Activated CD4-positive, alpha-beta T cell treated with anti-CD3 and anti-CD28 coated beads, Interleukin-2, amount 10 ng/mL, durations not matched to agents 24 days and 14 days (primary cell): ENCODE data around the gene CDC25C. TPM values are rescaled to one million over a fixed set of nuclear protein-coding genes. Genes with fewer than 3 reads are reported as not detected.
"Not testable (repeated sequence)": the region's sequence is repeated elsewhere in the genome, so short reads cannot be mapped to it uniquely, and the experiment has no call there.

Experiments
- DNase-seq: peaks from one replicate; pipeline ENCODE4 v3.0.0; 2022
- H3K27ac Mint-ChIP-seq: one replicate; pipeline ENCODE4 v1.8.0; 2022; ENCODE audit warnings: mild to moderate bottlenecking, mixed read lengths
- H3K27me3 Mint-ChIP-seq: one replicate; pipeline ENCODE4 v1.8.0; 2022; ENCODE audit warnings: mixed read lengths
- H3K36me3 Mint-ChIP-seq: one replicate; pipeline ENCODE4 v1.8.0; 2022; ENCODE audit warnings: low read depth, mild to moderate bottlenecking, mixed read lengths
- H3K4me1 Mint-ChIP-seq: one replicate; pipeline ENCODE4 v1.8.0; 2021; ENCODE audit warnings: mixed read lengths
- H3K4me3 Mint-ChIP-seq: one replicate; pipeline ENCODE4 v1.8.0; 2022; ENCODE audit warnings: mild to moderate bottlenecking, moderate library complexity, mixed read lengths
- H3K9me3 Mint-ChIP-seq: one replicate; pipeline ENCODE4 v1.8.0; 2021; ENCODE audit warnings: mixed read lengths
- intact Hi-C: fragments of 100-400 bp; cut with micrococcal nuclease; formaldehyde crosslinking; loops from one replicate; pipeline ENCODE4 v1.15.1; 2023
- total RNA-seq: library from RNA; stranded (reverse); gene quantifications from 2 replicates; pipeline ENCODE4 v1.2.3, GENCODE V29; 2022

Gene CDC25C
- total RNA-seq, 1 donor from 2014 or later, result 7.9 TPM

GRCh38 chr5:138252944-138253343 lies 78.7 kb downstream of the CDC25C start:
- no peaks in the 10 kb centered on the region for H3K36me3 Mint-ChIP-seq

DNA sequence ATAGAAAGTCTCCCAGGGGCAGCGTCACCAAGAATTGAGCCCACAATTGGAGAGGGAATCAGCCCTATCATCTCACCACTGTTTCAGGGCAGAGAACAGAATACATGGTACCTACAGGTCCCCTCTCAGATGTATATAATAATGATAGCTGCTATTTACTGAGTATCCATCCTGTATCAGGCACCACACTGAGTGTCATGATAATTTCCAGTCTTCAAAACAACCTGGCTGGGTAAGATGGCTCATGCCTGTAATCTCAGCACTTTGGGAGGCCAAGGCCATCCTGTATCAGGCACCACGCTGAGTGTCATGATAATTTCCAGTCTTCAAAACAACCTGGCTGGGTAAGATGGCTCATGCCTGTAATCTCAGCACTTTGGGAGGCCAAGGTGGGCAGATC lies 83.8 kb downstream of the CDC25C start:
- H3K4me3 Mint-ChIP-seq, H3K27ac Mint-ChIP-seq, intact Hi-C loops, H3K9me3 Mint-ChIP-seq, H3K4me1 Mint-ChIP-seq, H3K36me3 Mint-ChIP-seq, DNase-seq: not testable (repeated sequence)
- H3K27me3 Mint-ChIP-seq, result peaks cover 22% of the 10 kb centered on the region

More at GRCh38 chr5:138252944-138253343, 78.7 kb downstream of the CDC25C start:
- no peak for DNase-seq
- intact Hi-C loops, result no loop called here
- H3K4me3 Mint-ChIP-seq, result no peak overlapping the region
- peaks cover 7% of the 10 kb centered on the region for H3K27me3 Mint-ChIP-seq
- H3K9me3 Mint-ChIP-seq, result no peaks in the 10 kb centered on the region
- H3K27ac Mint-ChIP-seq, result no peak overlapping the region
- H3K4me1 Mint-ChIP-seq, result no peaks in the 10 kb centered on the region

DNA sequence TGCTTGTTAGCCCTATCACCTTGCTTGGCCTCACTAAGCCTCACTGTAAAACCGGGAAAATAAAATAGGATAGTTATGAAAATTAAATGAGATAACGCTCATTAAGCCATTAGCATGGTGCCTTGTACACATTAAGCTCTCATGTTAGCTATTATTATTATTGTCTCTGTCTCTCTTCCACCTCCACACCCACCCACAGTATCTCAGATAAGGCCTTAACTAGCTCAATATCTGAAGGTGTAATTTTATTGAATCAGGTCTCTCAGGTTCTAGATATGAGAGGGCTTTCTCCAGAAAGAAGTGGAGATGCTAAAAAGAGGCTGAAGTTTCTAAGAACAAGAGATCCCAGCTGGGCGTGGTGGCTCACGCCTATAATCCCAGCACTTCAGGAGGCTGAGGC lies 84.8 kb downstream of the CDC25C start:
- no peaks in the 10 kb centered on the region for H3K9me3 Mint-ChIP-seq
- no peaks in the 10 kb centered on the region for H3K4me1 Mint-ChIP-seq
- DNase-seq, result no peak
- no peaks in the 10 kb centered on the region for H3K36me3 Mint-ChIP-seq
- no peak overlapping the region for H3K4me3 Mint-ChIP-seq
- H3K27me3 Mint-ChIP-seq, result peaks cover 31% of the 10 kb centered on the region
- H3K27ac Mint-ChIP-seq, result no peak overlapping the region
- intact Hi-C loops, result no loop called here

DNA sequence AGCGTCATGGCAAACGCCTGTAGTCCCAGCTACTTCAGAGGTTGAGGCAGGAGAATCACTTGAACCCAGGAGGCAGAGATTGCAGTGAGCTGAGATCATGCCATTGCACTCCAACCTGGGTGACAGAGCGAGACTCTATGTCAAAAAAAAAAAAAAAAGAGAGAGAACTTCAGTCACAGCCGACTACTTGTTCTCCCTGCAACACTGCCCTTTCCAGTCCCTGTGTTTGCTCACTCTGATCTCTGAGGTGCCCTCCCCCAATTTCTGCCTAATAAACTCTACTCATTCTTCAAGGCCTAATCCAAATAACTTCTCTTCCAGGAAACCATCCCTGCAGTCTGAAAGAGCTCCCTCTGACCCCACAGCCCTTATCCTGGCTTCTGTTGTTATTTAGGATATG lies 85.3 kb downstream of the CDC25C start:
- Mint-ChIP-seq H3K4me1 (peaks cover 3% of the 10 kb centered on the region), H3K36me3 (no peaks in the 10 kb centered on the region), H3K4me3 (no peak overlapping the region), H3K9me3 (no peaks in the 10 kb centered on the region), H3K27ac (no peak overlapping the region), H3K27me3 (peaks cover 33% of the 10 kb centered on the region)
- intact Hi-C loops, result no loop called here
- no peak for DNase-seq

DNA sequence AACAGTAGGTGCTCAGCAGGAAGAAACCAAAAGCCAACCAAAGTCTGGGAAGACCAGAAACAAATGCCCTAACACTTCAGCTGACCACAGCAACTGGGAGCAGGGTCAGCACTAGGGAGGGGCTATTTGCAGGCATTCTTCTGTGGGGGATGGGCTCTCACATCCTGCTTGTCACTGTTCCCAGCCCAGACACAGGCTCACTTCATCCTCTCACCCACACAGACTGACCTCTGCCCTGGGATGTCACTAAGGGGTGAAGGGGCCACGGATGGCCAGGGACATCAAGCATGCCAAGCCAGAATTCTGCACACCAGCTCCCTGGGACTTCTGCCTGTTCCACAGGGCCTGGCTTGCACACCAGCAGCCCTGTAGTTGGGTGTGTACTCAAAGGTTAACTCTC lies 85.9 kb downstream of the CDC25C start:
- H3K4me1 Mint-ChIP-seq, result peaks cover 9% of the 10 kb centered on the region

DNA sequence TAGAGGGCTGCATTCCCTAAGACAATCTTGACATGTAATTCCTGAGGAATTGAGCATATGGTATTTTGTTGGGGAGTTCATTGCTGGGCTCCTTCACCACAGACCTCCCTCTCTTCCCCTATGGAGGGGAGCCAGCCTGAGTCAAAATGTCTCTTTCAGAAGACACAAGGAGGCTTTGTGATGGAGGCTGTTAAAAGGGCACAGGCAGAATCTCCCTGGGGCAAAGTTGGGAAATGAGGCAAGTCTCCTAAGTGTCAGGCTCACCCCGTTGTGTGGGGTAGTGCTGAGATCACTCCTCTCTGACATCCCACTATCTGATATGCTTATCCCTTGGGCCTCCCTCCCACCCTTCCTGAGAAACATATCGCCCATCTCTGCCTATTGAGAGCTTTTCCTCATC lies 87.8 kb downstream of the CDC25C start:
- Mint-ChIP-seq H3K36me3 (no peaks in the 10 kb centered on the region), H3K27me3 (peaks cover 52% of the 10 kb centered on the region), H3K9me3 (no peaks in the 10 kb centered on the region), H3K4me1 (peaks cover 12% of the 10 kb centered on the region), H3K27ac (no peak overlapping the region), H3K4me3 (no peak overlapping the region)
- DNase-seq, result no peak
- intact Hi-C loops, result no loop called here

More for the DNA sequence above, 85.9 kb downstream of the CDC25C start:
- Mint-ChIP-seq H3K36me3 (no peaks in the 10 kb centered on the region), H3K27ac (no peak overlapping the region), H3K4me3 (no peak overlapping the region), H3K27me3 (peaks cover 40% of the 10 kb centered on the region), H3K9me3 (no peaks in the 10 kb centered on the region)
- DNase-seq, result no peak
- intact Hi-C loops, result no loop called here

- DNase-seq, result peak; percentile 63
- H3K27ac Mint-ChIP-seq, result no peak overlapping the region
- peaks cover 12% of the 10 kb centered on the region for H3K4me1 Mint-ChIP-seq
- H3K27me3 Mint-ChIP-seq, result peaks cover 52% of the 10 kb centered on the region
- no peaks in the 10 kb centered on the region for H3K36me3 Mint-ChIP-seq
- H3K9me3 Mint-ChIP-seq, result no peaks in the 10 kb centered on the region
- peak overlapping the region; percentile 35 for H3K4me3 Mint-ChIP-seq
- intact Hi-C loops, result loop anchor here (1.0 kb wide), 1 partner anchor 33 kb away; no protein-coding TSS in a partner anchor
Observed at GRCh38 chr5:138241688-138242571, 89.7 kb downstream of the CDC25C start.

DNA sequence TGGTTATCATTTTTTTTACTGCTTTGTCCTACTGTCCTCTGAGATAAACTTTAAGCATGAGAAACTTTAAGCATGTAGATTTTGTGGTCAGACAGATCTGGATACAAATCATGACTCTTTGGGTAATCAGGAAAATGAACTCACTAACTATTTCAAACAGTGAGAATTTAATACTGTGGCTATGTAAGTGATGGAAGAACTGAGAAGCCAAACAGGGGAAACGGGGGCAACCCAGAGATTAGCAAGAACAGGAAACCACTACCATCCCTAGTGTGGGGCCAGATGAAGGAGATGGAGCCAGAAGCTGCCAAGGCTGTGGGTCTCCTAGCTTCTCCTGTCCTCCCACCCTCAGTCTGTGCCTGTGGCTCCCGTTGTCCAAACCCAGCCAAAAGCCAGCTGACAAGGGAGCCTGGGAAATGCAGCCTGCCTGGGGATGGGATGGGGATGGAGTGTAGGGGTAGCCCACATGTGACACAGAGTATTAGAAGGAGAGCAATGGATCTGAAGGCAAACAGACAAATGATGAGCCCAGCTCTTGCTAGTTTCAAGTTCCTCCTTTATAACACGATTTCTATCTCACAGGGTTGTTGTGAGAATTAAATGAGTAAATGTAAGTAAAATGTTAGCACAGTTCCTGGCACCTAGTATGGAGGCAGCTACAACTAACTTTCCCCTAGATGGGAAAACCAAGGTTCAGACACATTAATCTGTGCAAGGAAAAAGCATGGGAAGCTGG lies 90.8 kb downstream of the CDC25C start:
- Mint-ChIP-seq H3K27me3 (peaks cover 50% of the 10 kb centered on the region), H3K4me1 (peaks cover 12% of the 10 kb centered on the region), H3K9me3 (no peaks in the 10 kb centered on the region), H3K4me3 (peak overlapping the region; percentile 0), H3K36me3 (no peaks in the 10 kb centered on the region), H3K27ac (no peak overlapping the region)
- intact Hi-C loops, result loop anchor here (1.0 kb wide), 1 partner anchor 34 kb away; no protein-coding TSS in a partner anchor
- no peak for DNase-seq

DNA sequence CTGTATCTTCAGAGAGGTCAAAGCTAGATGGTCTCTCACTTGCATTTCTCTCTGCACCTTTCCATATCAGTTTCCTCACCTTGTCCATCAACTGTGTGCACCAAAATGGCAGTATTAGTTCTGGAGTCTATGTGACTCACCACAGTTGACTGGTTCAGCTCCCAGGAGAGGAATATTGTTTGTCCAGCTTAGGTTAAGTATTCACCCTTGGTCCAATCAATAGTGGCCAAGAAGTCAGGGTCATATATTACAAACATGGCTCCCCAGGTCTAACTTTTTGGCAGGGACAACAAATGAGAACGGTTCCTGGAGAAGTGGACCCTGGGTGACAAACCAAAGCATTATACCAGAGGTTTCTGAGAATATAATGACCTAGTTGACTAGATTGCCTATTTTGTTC lies 93.6 kb downstream of the CDC25C start:
- no peaks in the 10 kb centered on the region for H3K9me3 Mint-ChIP-seq
- peaks cover 34% of the 10 kb centered on the region for H3K27me3 Mint-ChIP-seq
- H3K27ac Mint-ChIP-seq, result no peak overlapping the region
- intact Hi-C loops, result no loop called here
- H3K4me1 Mint-ChIP-seq, result peaks cover 12% of the 10 kb centered on the region
- no peak for DNase-seq
- no peak overlapping the region for H3K4me3 Mint-ChIP-seq
- no peaks in the 10 kb centered on the region for H3K36me3 Mint-ChIP-seq

Other genes starting within 250 kb of the CDC25C start
- gene WNT8A, start 247.8 kb downstream of the CDC25C start, total RNA-seq, result not detected in 2 replicates
- gene NME5, start 192.4 kb downstream of the CDC25C start, total RNA-seq, result not detected in 2 replicates
- 53.6 and 61.1 TPM in 2 replicates for gene BRD8, start 153.2 kb downstream of the CDC25C start, total RNA-seq
- 18.0 and 19.7 TPM in 2 replicates for gene KIF20A, start 152.7 kb downstream of the CDC25C start, total RNA-seq
- gene CDC23, start 118.5 kb downstream of the CDC25C start, total RNA-seq, result 46.6 and 47.9 TPM in 2 replicates
- not detected in 2 replicates for gene GFRA3, start 57.2 kb downstream of the CDC25C start, total RNA-seq
- gene FAM53C, start 6.5 kb upstream of the CDC25C start, total RNA-seq, result 24.1 and 27.1 TPM in 2 replicates
- 48.7 and 52.7 TPM in 2 replicates for gene KDM3B, start 20.9 kb upstream of the CDC25C start, total RNA-seq
- gene REEP2, start 107.3 kb upstream of the CDC25C start, total RNA-seq, result 3.5 and 4.6 TPM in 2 replicates
- 53.4 and 54.6 TPM in 2 replicates for gene EGR1, start 133.7 kb upstream of the CDC25C start, total RNA-seq
- 200 and 205 TPM in 2 replicates for gene ETF1, start 211.4 kb upstream of the CDC25C start, total RNA-seq
- gene HSPA9, start 243.6 kb upstream of the CDC25C start, total RNA-seq, result 415 and 430 TPM in 2 replicates